HG03575 (cell line): ENCODE data around the gene CDC42BPG.
"Not testable (repeated sequence)": the region's sequence is repeated elsewhere in the genome, so short reads cannot be mapped to it uniquely, and the experiment has no call there.

Experiments
- ATAC-seq: cut with Tn5 transposase; IDR thresholded peaks from one replicate; pipeline ENCODE4 v1.9.1; 2021; ENCODE audit not compliant: unreplicated experiment, insufficient number of reproducible peaks, low FRiP score; ENCODE audit errors: extremely low read depth

Gene CDC42BPG

DNA sequence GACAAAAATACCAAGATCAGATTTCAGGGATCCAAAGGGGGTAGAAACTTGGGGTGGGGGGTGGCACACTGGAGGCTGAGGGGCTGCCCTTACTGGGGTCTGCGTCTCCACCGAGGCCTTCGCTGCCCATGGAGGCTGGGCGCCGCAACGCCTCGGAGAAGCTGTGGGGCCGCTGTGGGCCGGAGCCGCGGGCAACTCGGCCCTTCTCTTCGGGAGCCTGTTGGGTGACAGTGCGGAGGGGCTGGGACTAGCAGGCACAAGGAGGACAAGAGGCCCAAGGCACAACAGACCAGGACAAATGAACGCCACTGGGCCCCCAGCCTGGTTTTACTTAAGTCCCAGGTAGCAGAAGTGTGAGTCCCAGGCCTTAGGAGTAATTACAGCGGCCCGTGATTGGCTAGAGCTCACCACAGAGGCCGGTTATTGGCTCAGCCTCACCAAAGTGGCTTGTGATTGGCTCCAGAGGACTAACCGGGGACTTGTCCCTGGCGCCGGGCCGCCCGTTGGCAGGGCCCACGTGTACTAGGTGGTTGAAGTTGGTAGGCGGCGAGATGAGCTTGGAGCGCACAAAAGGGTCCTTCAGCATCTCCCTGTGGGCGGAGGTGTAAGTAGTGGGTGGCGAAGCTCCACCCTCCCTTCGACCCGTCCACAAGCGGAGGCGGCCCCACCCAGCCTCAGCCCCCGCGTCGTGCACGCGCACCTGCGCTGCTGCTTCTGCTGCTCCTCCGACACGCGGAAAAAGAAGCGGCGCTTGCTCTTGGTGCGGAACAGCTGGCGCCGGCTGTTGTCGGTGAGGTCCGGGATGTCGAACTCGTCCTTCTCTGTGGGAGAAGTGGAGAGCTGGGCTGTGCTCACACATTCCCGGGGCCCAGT is 17.6 kb downstream of the CDC42BPG start:
- ATAC-seq = no peak

GRCh38 chr11:64826062-64826461 is 18.4 kb downstream of the CDC42BPG start:
- ATAC-seq = no peak

DNA sequence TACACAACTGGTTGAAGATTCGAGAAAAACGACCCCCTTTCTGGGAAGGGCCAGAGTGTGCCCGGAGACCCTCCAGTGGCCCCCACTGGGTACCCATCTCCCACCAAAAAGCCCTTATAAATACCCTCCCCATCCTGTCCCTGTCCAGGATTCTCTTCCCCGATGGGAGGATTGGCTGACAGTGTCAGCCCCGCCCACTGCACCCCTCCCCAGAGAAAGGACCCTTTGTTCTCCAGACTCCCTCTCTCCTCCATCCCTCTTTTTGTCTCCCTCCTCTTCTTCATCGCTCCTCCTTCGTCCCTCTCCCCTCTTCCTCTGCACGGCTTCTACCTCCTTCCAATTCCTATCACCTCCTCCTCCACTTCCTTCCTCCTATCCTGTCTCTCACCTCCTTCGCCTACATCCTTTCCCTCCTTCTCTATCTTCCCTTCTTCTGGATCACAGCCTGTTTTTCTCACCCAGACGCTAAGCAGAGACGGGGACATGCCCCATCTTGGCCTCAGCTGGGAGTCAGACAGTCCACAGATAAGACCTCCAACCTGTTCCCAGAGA is 20.8 kb downstream of the CDC42BPG start:
- no peak for ATAC-seq

DNA sequence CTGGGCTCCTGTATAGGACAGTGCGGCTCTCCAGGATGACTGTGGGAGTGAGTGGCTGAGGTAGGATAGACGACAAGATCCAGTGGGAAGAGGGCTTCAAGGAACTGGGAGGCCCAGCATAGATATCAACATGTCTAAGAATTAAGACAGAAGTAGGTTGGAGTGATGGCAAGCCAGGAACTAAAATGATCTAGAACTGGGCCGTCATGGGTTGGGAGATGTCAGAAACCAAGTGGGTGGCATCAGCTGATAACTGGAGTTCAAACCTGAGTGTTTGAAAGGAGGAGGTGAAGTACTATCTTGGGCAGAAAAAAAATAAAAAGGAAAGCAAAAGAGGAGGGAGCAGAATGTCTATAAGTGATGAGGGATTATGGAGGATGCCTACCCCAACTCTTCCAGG is 27.0 kb downstream of the CDC42BPG start:
- no peak for ATAC-seq

DNA sequence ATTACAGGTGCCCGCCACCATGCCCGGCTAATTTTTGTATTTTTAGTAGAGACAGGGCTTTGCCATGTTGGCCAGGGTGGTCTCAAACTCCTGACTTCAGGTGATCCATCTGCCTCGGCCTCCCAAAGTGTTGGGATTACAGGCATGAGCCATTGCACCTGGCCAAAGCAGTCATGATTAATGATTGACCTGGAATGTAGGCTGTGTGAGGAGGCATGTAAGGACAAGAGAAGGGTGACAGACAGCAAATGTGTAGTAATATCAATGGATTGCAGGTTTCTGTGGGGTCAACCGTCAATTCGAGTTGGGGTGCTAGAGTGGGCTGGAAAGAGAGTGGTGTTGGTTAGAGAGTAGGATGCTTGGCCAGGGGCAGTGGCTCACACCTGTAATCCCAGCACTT is 29.0 kb downstream of the CDC42BPG start:
- not testable (repeated sequence) for ATAC-seq

GRCh38 chr11:64814712-64815187 is 29.7 kb downstream of the CDC42BPG start:
- no peak for ATAC-seq

- ATAC-seq = no peak
Observed at GRCh38 chr11:64813826-64814225, 30.6 kb downstream of the CDC42BPG start.

- ATAC-seq = no peak
Observed at GRCh38 chr11:64810891-64811272, 33.6 kb downstream of the CDC42BPG start.

- ATAC-seq = no peak
Observed at GRCh38 chr11:64810271-64810890, 34.1 kb downstream of the CDC42BPG start, which contains the start of gene MEN1. Gene MEN1, minus strand, starts transcription at chr11:64810551. Its CDS starts 442 bp downstream, at chr11:64810109.

DNA sequence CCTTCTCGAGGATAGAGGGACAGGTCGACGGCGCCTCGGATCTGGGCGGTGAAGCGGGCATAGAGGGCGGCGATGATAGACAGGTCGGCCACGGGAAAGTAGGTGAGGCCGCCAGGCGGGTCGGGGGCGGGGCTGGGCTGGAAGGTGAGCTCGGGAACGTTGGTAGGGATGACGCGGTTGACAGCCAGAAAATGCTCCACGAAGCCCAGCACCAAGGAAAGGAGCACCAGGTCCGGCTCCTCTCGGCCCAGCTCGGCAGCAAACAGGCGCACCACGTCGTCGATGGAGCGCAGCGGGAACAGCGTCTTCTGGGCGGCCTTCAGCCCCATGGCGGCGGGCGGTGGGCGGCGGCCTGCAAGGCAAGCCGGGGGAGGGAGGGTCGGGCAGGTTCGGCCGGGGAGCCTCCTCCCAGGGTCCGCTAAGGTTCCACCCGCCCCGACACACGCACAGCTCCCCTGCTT is 34.6 kb downstream of the CDC42BPG start:
- ATAC-seq = no peak

- ATAC-seq = no peak
Observed at GRCh38 chr11:64805481-64805880, 39.0 kb downstream of the CDC42BPG start.

GRCh38 chr11:64804346-64805210 is 39.9 kb downstream of the CDC42BPG start:
- ATAC-seq = no peak

- ATAC-seq = no peak
Observed at GRCh38 chr11:64803846-64804345, 40.6 kb downstream of the CDC42BPG start.

- ATAC-seq = no peak
Observed at GRCh38 chr11:64803158-64803845, 41.2 kb downstream of the CDC42BPG start, which contains the start of gene MAP4K2. Gene MAP4K2, minus strand, starts transcription at chr11:64803214. Its CDS starts 65 bp downstream, at chr11:64803149.

DNA sequence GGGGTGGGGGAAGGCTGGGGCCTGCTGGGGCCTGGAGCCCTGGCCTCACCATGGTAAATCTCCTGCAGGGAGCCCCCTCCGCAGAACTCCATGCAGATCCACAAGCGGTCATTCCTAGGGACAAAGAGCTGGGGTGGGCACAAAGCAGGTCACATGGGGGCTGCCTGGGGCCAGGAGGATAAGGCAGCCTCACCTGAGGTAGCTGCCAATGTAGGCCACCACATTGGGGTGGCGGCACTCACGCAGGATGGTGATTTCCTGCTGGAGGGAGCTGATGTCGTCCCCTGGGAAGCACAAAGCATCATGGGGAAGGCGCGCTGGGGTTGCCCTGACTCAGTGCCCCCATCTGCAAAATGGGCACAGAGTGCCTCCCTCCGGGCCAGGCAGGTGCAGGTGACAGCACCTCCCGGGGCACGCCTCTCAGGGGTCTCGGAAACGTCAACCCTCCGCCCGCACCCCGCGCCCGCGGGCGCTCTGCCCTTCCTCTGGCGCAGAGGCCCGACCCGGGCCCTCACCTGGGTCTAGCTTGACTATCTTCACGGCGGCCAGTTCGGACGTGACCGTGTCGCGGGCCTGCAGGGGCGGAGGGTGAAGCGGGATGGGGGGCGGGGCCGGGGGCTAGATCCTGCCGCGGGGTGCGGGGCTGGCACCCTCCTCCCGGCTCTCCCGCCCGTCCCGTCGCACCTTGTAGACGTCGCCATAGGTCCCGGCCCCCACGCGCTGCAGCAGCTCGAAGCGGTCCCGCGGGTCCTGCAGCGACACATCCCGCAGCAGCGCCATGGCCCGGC is 41.9 kb downstream of the CDC42BPG start:
- no peak for ATAC-seq

DNA sequence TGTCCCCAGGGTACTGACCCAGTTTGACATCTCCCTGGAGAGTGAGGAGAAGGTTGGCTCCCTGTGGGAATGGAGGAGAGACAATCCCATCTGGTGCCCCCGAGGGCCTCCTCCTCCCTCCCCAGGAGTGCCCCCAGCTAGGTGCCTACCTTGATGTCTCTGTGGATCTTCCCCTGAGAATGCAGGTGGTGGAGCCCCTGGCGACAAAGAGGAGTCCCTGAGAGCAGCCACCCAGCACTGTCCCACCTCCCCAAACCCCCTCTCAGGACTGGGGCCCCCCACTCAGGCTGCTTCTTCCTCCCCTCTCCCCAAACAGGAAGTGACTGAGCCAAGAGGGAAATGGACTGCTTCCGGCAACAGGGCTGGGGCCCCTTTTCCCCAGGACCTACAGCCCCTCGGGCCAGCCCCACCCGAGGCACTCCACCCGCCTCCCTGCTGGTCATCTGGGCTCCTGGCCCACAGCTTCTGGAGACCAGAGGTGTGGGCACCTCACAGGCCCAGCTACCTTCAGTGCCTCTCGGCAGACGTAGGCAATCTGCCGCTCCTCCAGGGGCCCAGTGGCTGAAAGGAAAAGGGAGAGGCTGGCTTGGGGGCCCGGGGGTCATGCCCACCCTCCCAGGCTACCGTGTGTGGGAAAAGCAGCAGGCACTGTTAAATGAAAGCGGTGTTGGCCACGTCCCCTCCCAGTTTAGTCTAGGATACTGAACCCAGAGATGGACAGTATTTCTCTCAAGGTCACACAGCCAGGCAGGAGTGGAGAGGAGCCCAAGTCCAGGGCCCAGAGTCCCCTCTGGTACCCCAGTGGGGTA is 42.7 kb downstream of the CDC42BPG start:
- no peak for ATAC-seq

GRCh38 chr11:64801158-64801464 is 43.3 kb downstream of the CDC42BPG start:
- no peak for ATAC-seq
